ENCODE results near the gene MITF.
"Not testable (repeated sequence)": the region's sequence is repeated elsewhere in the genome, so short reads cannot be mapped to it uniquely, and the experiment has no call there.

Gene MITF

GRCh38 chr3:69787436-69788168 is 48.3 kb downstream of the MITF start:
- DNase-seq (ENCODE audit: low read depth): no peak

- DNase-seq (ENCODE audit: low read depth): no peak
These were observed 51.8 kb downstream of the MITF start for GRCh38 chr3:69791106-69791505.

GRCh38 chr3:69791919-69792399 is 52.7 kb downstream of the MITF start:
- no peak for DNase-seq (ENCODE audit: low read depth)

- DNase-seq (ENCODE audit: low read depth): not testable (repeated sequence)
These were observed 56.9 kb downstream of the MITF start for GRCh38 chr3:69796126-69796525.

- no peak for DNase-seq (ENCODE audit: low read depth)
These were observed 64.5 kb downstream of the MITF start for GRCh38 chr3:69803681-69804270.

GRCh38 chr3:69805491-69805890 is 66.2 kb downstream of the MITF start:
- no peak for DNase-seq (ENCODE audit: low read depth)

- no peak for DNase-seq (ENCODE audit: low read depth)
These were observed 67.6 kb downstream of the MITF start for GRCh38 chr3:69806735-69807438.

GRCh38 chr3:69807674-69808073 is 68.4 kb downstream of the MITF start:
- DNase-seq (ENCODE audit: low read depth): no peak

- DNase-seq (ENCODE audit: low read depth): no peak
These were observed 70.0 kb downstream of the MITF start for GRCh38 chr3:69809076-69809835.

- no peak for DNase-seq (ENCODE audit: low read depth)
These were observed 72.5 kb downstream of the MITF start for GRCh38 chr3:69811452-69812401.

- DNase-seq (ENCODE audit: low read depth): no peak
These were observed 76.7 kb downstream of the MITF start for GRCh38 chr3:69815970-69816369.

- DNase-seq (ENCODE audit: low read depth): no peak
These were observed 78.7 kb downstream of the MITF start for GRCh38 chr3:69817988-69818387.

- DNase-seq (ENCODE audit: low read depth): no peak
These were observed 80.0 kb downstream of the MITF start for GRCh38 chr3:69819282-69819681.

- DNase-seq (ENCODE audit: low read depth): no peak
These were observed 81.9 kb downstream of the MITF start for GRCh38 chr3:69821133-69821532.

GRCh38 chr3:69823743-69824142 is 84.5 kb downstream of the MITF start:
- DNase-seq (ENCODE audit: low read depth): no peak

GRCh38 chr3:69825446-69825845 is 86.2 kb downstream of the MITF start:
- no peak for DNase-seq (ENCODE audit: low read depth)

- no peak for DNase-seq (ENCODE audit: low read depth)
These were observed 87.9 kb downstream of the MITF start for GRCh38 chr3:69827127-69827526.

- no peak for DNase-seq (ENCODE audit: low read depth)
These were observed 89.6 kb downstream of the MITF start for GRCh38 chr3:69828817-69829216.

GRCh38 chr3:69830147-69830546 is 90.9 kb downstream of the MITF start:
- no peak for DNase-seq (ENCODE audit: low read depth)

- DNase-seq (ENCODE audit: low read depth): no peak
These were observed 92.5 kb downstream of the MITF start for GRCh38 chr3:69831737-69832136.

- DNase-seq (ENCODE audit: low read depth): no peak
These were observed 94.3 kb downstream of the MITF start for GRCh38 chr3:69833591-69833990.
